ENCODE measurements around the gene TMEM132D.

DNA sequence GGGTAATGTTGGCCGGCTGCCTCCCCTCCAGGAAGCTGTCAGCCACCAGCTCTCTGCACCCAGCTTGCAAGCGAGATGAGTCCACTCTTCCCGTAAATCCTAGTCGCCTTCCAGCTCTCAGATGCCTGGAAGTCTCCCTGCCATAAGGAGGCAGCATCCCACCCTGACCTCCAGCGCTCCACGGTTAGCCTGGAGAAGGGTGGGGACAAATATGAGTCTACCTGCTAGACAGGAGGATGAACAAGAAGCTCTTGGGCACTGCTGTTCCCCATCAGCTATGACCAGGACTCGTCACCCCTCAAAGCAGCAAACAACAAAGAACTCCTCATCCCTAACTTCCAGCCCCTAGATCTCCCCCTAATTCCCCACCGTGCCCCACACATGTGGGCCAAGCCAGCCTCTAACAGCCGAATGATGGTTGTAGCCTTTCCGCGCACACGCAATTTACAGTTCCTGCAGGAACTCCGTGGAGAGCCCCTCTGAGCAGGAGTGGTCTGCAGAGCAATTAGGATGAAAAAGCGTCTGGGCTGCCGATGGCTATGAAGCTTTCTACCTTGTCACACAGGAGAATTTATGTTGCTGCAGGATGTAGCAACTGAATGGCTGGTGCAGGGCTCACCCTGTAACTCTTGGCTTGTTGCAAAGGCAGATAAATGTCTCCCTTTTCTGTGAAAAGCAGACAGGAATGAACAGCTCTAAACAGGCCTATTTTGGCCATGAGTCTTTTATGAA lies 869.1 kb downstream of the TMEM132D start:
- TF ChIP-seq, protein P1, sequence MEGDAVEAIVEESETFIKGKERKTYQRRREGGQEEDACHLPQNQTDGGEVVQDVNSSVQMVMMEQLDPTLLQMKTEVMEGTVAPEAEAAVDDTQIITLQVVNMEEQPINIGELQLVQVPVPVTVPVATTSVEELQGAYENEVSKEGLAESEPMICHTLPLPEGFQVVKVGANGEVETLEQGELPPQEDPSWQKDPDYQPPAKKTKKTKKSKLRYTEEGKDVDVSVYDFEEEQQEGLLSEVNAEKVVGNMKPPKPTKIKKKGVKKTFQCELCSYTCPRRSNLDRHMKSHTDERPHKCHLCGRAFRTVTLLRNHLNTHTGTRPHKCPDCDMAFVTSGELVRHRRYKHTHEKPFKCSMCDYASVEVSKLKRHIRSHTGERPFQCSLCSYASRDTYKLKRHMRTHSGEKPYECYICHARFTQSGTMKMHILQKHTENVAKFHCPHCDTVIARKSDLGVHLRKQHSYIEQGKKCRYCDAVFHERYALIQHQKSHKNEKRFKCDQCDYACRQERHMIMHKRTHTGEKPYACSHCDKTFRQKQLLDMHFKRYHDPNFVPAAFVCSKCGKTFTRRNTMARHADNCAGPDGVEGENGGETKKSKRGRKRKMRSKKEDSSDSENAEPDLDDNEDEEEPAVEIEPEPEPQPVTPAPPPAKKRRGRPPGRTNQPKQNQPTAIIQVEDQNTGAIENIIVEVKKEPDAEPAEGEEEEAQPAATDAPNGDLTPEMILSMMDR (IDR thresholded peaks at IDR 0.05; ENCODE audit: low read depth, low read length) = no peak
- TF ChIP-seq POLR2A (IDR thresholded peaks at IDR 0.05; ENCODE audit: extremely low read depth, insufficient read length) (no peak), MYC (IDR thresholded peaks at IDR 0.05; ENCODE audit: low read depth, low read length) (no peak)
- TF ChIP-seq, protein P2, sequence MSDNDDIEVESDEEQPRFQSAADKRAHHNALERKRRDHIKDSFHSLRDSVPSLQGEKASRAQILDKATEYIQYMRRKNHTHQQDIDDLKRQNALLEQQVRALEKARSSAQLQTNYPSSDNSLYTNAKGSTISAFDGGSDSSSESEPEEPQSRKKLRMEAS (IDR thresholded peaks at IDR 0.05; ENCODE audit: low read depth, low read length) = no peak
